Occipital lobe (tissue), 2 donors: ENCODE results near the gene PTPRM. TPM values are rescaled to one million over a fixed set of nuclear protein-coding genes. Genes with fewer than 3 reads are reported as not detected.

ENCODE experiments used
- DNase-seq: peaks from one replicate; lab custom pipeline; 2025; lab: John Stamatoyannopoulos, UW
- total RNA-seq: library from RNA; depleted of rRNA; stranded (reverse); fragments of >200 nt; gene quantifications from one replicate; pipeline ENCODE4 v1.2.3, GENCODE V29; 2014

PTPRM gene
- total RNA-seq, 1 donor from 2014 or later = 45.4 TPM

DNA sequence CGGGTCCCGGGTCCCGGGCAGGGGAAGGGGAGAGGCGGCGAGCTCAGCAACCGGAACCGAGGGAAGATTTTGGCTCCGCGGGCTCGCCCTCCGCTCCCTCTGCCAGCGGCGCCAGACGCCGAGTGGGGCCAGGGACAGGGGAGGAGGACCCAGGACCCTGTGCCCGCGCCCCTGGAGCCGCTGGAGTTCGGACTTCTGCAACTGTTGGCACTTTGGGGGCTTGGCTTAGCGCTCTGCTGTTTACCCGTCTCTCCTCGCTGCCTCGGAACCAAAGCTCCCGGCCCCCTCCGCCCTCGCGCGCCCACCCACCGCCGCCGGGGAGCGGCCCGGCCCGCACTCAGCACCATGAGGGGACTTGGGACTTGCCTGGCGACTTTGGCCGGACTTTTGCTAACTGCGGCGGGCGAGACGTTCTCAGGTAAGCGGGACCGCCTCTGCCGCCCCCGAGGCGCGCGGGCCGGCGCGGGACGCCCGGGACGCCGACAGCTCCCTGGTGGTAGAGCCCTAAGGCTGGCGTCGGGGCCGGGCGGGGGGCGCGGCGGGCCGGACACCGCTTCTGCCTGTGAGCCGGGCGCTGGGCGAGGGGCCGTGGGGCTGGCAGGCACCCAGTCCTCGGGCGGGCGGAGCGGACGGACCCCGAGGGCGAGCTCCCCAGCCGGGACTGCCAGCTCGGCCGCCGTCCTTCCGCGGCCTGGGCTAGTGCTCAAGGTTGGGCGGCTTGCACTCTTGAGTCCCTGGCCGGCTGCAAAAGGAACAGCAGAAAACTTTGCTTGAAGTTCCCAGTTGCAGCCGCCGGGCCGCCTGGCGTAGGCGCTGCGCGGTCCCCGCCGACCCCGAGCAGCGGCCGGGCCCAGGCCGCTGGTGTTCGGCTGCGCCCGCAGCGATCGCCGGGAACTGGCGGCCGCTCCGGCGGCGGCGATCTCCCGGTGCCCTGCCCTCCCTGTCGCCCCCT lies 634 bp downstream of the PTPRM start:
- DNase-seq = no peak

DNA sequence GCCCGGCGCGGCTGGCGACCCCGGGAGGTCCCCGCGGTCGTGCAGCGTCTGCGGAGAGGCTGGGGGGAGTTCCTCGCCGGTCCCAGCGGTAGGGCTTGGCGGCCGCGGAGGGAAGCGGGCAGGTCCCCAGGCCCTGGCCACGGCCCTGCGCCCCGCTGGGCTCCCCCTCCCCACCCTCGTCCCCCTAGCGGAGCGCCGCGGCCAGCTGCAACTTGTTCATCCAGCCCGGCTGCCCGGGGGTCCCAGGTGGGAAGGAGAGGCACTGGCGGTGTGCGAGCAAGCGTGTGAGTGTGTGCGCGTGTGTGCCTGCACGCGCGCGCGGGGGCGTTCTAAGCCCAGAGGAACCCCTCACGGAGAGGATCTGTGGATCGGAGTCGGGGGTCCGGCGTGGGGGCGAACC lies 1.3 kb downstream of the PTPRM start:
- DNase-seq = no peak

DNA sequence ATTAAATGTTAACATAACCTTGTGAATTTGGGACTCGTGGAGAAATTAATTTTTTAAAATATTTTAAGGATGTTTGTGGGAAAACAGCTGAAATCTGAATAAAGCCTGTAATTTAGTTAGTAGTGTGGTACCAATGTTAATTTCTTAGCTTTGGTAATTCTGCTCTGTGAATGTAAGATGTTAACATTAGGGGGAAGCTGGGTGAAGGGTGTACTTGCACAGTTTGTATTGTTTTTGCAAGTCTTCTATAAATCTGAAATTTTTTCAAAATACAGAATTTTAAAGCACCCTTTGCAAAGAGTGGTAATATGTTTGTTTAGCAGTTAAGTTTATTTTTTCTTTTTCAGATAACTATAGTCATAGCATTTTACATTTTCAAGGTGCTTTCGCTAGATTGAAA lies 4.5 kb downstream of the PTPRM start:
- DNase-seq = no peak

DNA sequence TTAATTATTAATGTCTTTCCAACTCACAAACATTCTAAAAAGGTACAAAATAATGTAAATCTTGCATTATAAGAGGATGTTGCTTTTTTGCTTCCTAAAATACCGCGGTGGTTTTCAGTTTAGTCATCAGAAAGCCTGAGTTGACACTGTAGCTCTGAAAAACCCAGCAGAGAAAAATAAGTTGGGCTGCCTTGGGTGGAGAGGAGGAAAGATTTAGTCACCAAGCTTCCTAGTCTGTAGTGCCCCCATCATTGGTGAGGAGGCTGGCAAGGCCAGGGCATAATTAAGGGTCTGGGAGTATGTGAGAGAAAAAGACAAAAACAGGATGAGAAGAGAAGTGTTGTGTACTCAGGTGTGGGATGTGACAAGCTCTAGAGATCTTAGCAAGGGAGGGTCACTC lies 5.7 kb downstream of the PTPRM start:
- DNase-seq = no peak

DNA sequence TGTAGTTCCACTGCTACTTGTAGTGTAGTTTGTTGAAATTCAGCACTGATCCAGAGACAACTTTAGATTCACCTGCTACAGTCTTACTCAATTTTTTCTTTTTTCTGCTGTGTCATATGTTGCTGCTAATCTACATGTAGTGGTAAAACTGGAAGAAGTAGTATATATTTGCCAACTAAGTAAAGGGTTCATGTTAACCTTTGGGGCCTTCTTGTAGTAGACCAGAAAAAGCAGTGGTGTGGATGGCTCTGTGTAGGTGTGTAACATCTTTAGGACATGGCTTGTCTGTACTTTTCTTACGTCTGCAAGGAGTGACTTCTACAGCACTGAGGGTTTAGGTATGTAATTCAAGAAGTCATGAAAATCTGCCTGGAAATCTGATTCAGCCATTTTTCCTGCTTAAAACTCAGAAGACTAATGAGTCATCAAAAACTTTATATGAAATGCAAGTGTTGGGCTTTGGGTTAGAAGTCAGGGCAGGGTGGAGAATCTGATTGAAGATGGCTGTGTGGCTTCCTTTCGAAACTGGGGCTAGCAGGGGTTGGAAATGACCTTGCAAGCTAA lies 8.4 kb downstream of the PTPRM start:
- DNase-seq = no peak

DNA sequence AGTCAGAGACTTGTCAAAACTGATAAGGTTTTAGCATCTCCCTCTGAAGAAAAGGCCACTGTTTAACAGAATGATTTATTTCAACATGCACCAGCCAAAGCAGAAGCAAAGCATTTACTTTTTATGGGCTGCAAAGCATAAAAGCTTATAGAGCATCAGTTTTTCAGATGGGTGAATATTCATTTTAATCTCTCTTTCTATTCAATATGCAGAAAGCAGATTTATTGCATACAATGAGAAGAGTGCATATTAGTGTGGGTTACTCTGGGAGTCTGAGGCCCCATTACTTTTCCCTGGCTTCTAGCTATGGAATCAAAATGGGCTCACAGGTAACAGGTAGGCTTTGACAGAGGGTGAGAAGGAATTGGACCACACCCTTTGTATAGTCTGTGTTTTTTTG lies 9.0 kb downstream of the PTPRM start:
- no peak for DNase-seq

DNA sequence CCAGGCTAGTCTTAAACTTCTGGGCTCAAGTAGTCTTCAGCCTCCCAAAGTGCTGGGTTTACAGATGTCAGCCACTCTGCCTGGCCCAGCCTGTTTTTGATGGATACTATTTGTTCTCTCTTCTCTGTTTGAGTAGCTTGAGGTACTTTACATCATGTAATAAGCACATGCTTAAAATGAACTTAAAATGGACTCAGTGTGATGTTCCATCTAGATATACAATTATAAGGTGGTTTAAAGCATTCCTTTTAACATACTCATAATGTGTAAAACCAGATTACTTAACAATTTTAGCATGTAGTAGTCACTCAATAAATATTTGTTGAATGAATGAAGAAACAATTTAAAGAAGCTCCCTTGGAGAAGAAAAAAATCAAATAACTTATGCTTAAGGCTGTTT lies 9.6 kb downstream of the PTPRM start:
- DNase-seq = no peak

DNA sequence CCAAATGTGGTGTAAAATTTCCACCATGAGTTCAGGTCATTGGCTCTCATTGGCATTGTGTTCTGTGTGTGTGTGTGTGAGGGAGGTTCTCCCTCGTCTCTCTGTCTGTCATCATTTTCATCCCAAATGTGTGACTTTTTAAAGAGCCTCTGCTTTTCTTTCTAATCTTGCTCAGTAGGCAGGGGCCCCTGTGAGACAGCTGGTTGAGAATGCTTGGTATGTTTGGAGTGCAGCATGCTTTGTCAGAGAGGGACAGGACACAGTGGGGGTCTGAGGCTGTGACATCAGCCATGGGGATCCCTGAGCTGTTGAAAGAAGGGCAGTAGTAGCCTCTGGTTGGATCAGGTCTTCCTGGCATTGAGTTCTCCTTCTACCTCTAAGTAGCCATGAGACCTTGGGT lies 10.6 kb downstream of the PTPRM start:
- DNase-seq = no peak

DNA sequence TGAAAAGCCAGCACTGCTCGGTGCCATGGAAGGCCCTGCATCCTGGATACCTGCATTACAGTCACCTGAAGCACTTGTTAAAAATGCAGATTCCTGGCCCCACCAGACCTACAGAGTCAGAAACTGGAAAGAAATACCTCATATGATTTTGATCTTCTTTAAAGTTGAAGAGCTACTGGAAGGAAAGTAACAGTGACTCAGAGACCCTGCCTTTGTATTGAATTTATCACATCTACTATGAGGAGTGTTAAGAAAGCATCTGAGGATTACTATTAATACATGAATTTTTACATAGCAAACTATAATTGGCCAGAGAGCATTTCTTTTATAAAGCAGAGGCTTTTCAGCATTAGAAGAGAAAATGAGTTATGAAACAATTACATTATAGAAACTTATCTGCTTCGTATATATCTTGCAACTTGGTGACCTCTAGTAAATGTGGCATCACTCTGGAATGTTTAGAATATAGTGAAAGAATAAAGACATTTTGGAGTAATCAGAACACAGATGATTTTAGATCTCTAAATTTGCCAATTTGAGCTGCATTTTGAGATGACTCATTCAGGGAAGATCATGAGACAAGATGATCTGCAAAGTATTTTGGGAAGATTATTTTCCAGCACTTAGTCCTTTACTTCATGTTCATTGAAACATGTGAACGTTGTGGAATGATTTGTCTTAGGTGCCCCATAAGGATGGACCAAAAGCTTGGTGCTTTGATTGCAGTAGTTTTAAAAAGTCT lies 12.2 kb downstream of the PTPRM start:
- no peak for DNase-seq

DNA sequence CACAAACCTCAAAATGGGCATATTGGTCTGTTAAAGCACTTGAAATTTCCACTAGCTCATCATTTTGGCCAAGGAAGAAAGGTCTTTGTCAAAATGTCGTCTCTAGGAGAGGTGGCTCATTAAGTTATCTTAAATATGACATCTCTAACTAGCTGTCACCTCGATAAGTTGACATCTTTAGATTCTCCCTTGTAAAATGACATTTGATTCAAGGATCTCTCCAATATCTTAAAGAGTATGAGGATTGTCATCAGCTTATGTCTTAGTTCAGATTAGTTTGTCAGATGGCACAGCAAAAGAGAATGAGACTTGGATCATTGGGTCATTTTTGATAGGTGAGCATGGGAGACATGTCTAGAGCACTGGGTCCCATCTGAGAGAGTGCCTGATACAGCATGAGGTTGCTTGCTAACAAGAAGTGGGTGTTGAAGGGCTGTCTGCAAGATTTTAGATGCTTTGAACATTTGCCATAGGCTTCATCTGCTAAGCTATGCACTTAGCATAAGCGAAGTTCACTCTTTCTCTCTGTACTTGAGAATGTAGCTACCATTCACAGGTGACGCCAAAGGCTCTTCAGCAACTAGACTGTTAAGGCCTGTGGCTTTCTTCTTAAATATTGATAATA lies 12.9 kb downstream of the PTPRM start:
- no peak for DNase-seq

DNA sequence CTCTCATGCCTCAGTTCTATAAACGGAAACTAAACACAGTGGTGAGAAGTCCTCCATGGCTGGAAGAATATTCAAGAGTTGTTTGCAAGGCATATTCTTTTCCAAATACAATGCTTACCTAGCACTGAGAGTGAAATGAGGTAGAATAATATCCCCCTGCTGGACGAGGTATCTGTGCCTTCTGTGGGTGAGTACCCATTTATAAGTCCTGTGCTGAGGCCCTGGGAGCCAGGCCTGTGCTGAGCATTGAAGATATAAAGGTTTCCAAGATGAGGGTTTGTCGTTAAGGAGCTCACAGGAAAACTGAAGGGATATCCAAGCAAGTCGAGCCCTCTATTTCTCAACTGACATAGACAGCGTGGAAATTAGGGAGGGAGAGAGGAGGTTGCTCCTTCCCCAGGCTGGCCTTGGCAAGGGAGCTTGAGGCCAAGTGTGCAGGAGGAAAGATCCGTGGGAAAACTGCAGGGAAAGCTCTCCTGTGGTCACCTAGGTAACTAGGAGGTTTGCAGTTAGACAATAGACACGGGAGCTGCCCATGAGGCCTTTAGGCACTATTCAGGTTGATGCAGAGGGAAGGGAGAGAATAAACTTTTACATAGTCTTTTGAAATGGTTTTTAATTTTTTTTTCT lies 17.6 kb downstream of the PTPRM start:
- no peak for DNase-seq

DNA sequence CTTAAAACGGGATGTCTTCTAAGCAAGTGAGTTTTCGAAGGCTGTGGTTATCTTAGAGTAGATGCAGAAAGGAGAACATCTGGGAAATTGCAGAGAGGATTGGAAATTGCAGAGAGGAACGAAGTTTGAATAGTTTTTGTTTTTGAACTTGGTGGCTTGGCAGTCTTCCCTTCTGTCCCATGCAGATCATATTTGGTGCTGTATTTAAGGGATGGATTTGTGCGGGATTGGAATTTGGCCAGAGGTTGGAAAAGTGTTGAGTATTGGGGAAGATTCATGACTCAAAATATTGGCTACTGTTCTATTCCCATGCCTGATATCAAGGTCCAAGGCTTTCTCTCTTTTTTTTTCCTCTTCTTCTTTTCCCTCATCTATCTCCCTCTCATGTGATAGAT lies 18.2 kb downstream of the PTPRM start:
- DNase-seq = no peak

DNA sequence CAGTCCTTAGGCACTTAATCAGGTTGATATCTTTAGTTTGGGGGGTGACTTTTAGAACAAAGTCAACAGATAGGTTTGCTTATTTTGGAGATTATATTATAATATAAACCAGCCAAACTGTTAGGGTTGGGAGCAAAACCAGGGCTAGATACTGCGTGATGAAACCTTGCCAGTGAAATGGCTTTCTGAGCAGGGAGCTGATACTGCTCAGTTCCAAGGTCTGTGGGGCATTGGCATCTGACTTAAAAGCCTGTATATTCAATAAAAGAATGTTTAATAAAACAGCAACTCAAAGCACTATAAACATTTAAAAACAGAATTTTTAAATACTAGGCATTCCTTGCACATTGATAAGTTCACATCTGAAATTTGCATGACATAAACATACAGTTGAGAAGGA lies 19.3 kb downstream of the PTPRM start:
- DNase-seq = no peak

DNA sequence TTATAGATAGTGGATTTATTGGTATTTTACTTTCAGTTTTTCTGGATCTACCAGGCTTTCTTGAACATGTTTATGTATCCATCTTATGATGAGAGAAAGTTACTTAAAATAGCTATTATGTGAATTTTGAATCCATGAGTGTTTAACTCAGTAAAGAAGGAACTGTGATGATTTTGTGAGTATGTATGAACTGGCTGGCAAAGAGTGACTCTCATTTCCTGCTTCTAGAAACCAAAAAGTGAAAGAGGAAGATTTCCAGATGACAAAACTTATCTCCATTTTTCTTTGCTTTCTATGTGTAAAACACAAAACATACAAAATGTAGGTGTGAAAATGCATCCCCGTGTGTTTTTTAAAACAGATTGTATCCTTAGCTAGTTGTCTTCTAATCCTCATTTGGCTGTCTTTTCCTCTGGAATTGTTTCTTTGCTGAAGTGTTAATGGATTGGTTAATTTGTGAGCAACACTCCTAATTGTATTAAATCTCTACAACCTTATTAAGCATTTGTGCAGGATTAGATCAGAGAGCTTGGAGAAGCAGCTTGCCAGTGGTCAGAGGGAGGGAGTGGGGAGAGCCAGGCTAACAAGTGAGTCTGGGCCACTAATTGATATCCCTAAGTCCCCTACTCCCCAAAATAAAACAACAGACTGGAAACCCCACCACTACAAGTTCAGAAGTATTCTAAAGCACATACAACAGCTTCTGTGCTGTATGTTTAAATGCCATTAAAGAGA lies 23.9 kb downstream of the PTPRM start:
- DNase-seq = no peak

DNA sequence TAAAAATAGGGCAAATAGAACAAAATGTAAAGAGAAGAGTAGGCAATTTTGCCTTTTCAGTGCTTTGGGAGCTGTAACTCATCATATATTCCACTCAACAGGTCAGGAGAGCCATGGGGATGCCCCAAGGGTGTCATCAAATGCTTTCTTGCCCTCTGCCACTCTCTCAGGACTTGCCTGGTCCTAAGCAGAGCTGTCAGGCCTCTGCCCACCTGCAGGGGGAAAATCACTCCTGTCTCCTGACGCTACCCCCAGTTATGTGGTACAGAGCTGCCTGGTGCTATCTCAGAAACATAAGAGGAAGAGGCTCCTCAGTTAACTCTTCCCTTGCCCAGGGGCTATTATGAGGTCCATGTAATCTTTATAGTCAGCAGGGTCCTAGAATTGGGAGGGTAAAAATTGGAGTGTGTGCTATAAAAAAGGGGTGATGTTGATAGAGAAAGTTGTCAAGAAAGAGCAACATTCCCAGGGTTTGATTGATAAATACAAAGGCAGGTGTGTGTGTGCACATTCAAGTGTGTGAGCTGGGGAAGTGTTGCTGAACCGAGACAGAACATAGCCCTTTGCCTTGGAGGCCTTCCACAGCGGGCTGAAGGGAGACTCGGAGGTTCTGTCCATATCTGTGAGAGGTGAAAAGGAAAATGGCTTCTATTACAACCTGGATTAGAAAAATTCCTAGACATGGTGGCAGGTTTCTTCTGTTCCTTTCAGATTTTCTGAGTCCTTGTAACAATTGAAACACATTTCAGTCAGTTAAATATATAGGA lies 25.4 kb downstream of the PTPRM start:
- no peak for DNase-seq

DNA sequence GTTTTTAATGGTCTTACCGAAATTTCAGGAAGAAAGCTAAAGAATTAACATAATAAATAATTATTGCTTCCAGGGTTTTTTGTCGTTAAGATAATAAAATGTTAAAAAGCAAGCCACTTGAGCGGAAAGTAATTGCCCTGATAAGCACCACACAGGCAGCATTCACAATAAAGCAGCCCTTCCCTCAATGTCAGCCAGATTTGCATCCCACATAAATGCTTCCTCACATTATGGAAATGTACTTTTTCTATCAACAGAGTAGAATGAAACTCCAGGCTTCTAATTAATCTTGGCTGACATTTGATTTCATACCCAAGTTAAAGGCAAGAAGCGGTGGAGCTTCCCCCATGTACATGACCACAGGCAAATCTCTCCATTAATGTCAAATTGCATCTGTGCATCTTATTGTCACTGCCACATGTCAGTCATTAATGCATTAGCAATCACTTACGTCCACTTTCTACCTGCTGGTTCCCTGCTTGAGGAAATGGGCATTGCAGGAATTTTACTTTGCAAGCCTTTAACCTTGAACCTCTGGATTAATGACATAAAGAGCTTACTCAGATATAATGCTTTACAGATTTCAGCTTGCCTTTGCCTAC lies 26.2 kb downstream of the PTPRM start:
- DNase-seq = no peak

DNA sequence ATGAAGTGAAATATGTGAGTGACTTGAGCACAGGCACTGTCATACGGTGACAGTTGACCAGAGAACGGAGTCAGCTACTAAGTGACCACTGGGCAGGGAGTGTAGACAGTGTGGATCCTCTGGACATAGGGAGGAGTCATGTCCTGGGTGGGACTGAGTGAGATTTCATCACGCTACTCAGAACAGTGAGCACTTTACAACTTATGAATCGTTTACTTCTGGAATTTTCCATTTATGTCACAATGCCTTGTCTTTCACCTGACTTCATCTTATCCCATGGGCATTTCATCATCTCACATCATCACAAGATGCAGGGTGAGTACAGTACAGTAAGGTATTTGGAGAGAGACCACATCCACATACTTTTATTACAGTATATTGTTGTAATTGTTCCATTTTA lies 29.0 kb downstream of the PTPRM start:
- DNase-seq = no peak

DNA sequence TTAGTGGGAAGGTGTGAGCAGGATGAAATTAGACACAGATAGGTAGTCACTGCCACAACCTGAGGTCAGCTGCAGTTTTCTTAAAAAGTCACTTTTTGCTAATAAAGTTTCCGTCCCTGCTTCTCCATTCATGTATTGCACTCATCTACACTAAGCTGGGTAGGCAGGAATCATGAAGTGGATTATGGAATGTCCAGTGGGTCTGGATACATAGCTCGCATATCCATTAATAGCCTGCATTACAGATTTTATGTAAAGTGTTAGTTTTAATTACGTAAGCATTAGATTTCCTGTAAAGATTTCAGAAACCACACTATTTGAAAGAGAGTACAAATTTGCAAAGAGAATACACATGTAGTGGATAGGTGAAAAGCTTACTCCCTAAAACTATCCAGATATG lies 30.4 kb downstream of the PTPRM start:
- DNase-seq = no peak

DNA sequence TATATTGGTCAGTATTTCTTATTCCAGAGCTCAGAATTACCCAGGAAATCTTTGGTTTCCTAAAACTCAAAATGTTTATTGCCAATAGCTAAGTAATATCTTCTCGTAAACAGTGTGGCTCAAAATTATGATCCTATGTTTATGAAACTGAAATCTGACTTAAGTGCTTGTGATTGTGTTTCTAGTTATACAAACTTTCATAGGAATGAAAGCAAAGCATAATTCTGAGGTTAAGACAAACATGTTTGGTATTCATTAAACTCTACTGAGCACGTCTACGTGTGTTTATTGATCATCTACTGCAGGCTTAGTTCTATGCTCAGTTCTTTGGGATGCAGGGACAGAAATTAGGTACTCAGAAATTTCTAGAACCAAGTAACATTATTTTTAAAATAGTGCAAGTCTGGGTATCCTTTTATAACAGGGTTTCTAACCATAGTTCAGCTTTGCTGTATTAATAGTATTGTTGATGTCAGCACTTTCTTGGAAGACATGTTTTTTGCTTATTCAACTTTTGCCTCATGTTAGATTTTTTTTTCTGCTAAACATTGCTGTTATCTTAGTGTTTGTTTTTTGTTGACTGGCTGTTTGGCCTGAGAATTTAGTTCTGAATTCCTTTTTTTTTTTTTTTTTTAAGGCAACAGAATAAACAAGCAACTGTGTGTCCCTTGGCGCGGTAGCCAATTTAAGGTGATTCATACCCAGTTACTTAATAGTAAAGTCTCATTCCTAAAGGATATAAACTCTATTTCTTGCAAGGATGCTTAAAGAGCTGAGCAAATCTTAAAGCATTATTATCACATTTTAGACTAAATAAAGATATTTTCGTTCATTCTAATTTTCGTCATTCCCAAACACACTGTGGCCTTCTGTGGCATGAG lies 31.3 kb downstream of the PTPRM start:
- DNase-seq = no peak
